ENCODE data around the gene CRB3.

CRB3 gene

GRCh38 chr19:6433663-6434062, 30.4 kb upstream of the CRB3 start, which contains the start of gene SLC25A41:
Gene SLC25A41, minus strand, starts transcription at chr19:6433763. Its CDS starts 70 bp downstream, at chr19:6433693.
- TF ChIP-seq, protein P1, sequence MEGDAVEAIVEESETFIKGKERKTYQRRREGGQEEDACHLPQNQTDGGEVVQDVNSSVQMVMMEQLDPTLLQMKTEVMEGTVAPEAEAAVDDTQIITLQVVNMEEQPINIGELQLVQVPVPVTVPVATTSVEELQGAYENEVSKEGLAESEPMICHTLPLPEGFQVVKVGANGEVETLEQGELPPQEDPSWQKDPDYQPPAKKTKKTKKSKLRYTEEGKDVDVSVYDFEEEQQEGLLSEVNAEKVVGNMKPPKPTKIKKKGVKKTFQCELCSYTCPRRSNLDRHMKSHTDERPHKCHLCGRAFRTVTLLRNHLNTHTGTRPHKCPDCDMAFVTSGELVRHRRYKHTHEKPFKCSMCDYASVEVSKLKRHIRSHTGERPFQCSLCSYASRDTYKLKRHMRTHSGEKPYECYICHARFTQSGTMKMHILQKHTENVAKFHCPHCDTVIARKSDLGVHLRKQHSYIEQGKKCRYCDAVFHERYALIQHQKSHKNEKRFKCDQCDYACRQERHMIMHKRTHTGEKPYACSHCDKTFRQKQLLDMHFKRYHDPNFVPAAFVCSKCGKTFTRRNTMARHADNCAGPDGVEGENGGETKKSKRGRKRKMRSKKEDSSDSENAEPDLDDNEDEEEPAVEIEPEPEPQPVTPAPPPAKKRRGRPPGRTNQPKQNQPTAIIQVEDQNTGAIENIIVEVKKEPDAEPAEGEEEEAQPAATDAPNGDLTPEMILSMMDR (IDR thresholded peaks at IDR 0.05; ENCODE audit: control extremely low read depth, extremely low read depth, low read depth, missing control alignments): no peak
- no peak for DNase-seq (ENCODE audit: extremely low spot score)
- POLR2A ChIA-PET: no interaction called here
- CTCF ChIA-PET: no interaction called here

GRCh38 chr19:6439743-6440142, 24.3 kb upstream of the CRB3 start:
- CTCF ChIA-PET: no interaction called here
- POLR2A ChIA-PET: no interaction called here
- no peak for DNase-seq (ENCODE audit: extremely low spot score)
- TF ChIP-seq, protein P1 (IDR thresholded peaks at IDR 0.05; ENCODE audit: control extremely low read depth, extremely low read depth, low read depth, missing control alignments): no peak

DNA sequence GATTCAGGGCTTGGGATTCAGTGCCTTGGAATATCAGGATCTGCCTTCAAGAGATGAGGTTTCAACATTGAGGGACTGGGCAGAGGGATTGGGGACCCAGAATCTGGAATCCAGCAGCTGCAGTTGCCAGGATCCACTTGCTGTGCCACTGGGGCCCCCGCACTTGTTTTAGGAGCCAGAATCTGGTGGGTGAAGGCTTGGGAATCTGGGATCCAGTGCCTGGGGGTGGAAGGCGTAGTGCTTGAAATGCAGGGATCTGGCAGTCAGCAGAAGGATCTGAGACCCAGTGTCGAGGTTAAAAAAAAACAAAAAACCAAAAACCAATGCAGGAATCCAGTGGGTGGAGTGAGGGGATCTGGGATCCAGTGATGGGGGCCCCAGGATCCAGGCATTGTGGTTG, 23.2 kb upstream of the CRB3 start:
- TF ChIP-seq, protein P1 (IDR thresholded peaks at IDR 0.05; ENCODE audit: control extremely low read depth, extremely low read depth, low read depth, missing control alignments): no peak
- ChIA-PET CTCF (interaction anchor here (1.0 kb wide), 1 partner anchor 297 kb away, joined by 3 read pairs; the partner anchor contains the start of gene GPR108), POLR2A (no interaction called here)

GRCh38 chr19:6442087-6442688, 21.9 kb upstream of the CRB3 start:
- TF ChIP-seq, protein P1 (IDR thresholded peaks at IDR 0.05; ENCODE audit: control extremely low read depth, extremely low read depth, low read depth, missing control alignments): no peak
- ChIA-PET POLR2A (no interaction called here), CTCF (no interaction called here)
- no peak for DNase-seq (ENCODE audit: extremely low spot score)

More for the DNA sequence above, 23.2 kb upstream of the CRB3 start:
- DNase-seq (ENCODE audit: extremely low spot score): no peak

DNA sequence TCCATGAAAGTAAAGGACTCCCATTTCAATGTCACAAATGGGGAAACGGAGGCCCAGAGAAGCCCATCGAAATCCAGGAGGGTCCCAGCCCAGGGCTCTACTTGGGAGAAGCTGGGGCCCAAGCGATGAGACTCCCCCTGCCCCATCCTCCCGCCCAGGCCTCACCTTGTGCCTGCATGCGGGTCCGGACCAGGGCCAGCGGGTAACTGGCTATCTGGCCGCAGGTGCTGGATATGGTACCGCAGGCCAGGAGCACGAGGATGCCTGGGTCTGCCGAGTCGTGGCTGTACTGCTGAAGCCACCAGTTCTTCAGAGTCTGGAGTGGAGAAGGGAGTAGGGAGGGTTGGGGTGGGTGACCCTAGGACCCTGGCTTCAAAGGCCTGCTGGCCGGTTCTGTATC, 20.1 kb upstream of the CRB3 start:
- ChIA-PET POLR2A (no interaction called here), CTCF (no interaction called here)
- TF ChIP-seq, protein P1 (IDR thresholded peaks at IDR 0.05; ENCODE audit: control extremely low read depth, extremely low read depth, low read depth, missing control alignments): no peak
- DNase-seq (ENCODE audit: extremely low spot score): no peak

- ChIA-PET POLR2A (no interaction called here), CTCF (interaction anchor here (1.0 kb wide), 1 partner anchor 9 kb away, joined by 3 read pairs; no protein-coding TSS in a partner anchor)
- TF ChIP-seq, protein P1 (IDR thresholded peaks at IDR 0.05; ENCODE audit: control extremely low read depth, extremely low read depth, low read depth, missing control alignments): no peak
- DNase-seq (ENCODE audit: extremely low spot score): no peak
Measured at GRCh38 chr19:6446452-6446851, 17.6 kb upstream of the CRB3 start.
